Measurements from ENCODE around the gene HOXB5.

DNA sequence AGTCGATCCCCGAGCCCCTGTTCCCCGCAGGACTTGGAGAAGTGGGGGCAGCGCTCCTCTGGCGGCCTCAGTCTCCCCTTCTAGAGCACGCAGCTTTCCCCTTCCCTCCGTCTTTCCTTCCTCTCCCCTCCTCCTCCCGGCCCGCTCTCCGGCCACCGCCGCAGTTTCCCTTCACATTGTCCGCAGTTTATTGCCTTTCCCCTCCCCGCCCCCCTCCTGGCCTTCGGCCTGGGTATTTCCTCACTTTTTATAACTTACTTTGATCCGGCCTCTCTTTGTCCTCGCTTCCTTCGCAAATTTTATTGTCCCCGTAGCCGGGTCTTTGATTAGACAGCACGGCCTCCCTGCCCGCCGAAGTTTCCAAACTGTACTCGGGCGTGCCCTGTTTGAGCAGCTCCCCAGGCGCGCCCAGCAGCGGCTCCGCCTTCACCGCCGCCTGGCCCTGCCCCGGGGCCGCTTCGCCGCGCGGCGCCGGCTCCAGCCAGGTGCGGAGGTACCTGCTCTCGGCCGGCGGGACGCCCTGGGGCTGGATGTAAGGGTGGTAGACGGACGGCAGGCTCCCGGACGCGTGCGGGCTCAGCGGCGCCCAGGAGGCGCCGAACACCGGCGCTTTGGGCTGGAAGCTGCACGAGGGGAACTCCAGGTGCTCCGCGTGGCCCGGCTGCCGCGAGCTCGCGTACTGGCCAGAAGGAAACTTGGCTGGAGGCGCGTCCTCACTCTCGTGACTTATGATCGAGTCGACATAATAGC lies 32.1 kb upstream of the HOXB5 start:
- TF ChIP-seq, protein P1, sequence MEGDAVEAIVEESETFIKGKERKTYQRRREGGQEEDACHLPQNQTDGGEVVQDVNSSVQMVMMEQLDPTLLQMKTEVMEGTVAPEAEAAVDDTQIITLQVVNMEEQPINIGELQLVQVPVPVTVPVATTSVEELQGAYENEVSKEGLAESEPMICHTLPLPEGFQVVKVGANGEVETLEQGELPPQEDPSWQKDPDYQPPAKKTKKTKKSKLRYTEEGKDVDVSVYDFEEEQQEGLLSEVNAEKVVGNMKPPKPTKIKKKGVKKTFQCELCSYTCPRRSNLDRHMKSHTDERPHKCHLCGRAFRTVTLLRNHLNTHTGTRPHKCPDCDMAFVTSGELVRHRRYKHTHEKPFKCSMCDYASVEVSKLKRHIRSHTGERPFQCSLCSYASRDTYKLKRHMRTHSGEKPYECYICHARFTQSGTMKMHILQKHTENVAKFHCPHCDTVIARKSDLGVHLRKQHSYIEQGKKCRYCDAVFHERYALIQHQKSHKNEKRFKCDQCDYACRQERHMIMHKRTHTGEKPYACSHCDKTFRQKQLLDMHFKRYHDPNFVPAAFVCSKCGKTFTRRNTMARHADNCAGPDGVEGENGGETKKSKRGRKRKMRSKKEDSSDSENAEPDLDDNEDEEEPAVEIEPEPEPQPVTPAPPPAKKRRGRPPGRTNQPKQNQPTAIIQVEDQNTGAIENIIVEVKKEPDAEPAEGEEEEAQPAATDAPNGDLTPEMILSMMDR (IDR thresholded peaks at IDR 0.05), result no peak
- TF ChIP-seq POLR2A (IDR thresholded peaks at IDR 0.05), result no peak
